IMR-90 (cell line): ENCODE data around the gene WARS2.

Experiments used
- CHD1 ChIP-seq: IDR thresholded peaks from 2 replicates; pipeline ENCODE4 v1.6.1; 2012; ENCODE audit warnings: low read depth, low read length, improper control_type of control experiment
- SMC3 ChIP-seq: fragments of 150-350 bp; IDR thresholded peaks from 2 replicates; pipeline ENCODE4 v1.6.1; 2016; ENCODE audit warnings: low read depth, mild to moderate bottlenecking, antibody characterized with exemption, low read length, moderate library complexity
- TF ChIP-seq, protein P1 (sequence below): conservative IDR thresholded peaks from 2 replicates; pipeline ENCODE4 v1.5.1; 2012; ENCODE audit warnings: mild to moderate bottlenecking, low read depth, low read length, improper control_type of control experiment
- TF ChIP-seq, protein P2 (sequence below): fragments of 150-350 bp; IDR thresholded peaks from 2 replicates; pipeline ENCODE4 v1.6.1; 2017; ENCODE audit warnings: mild to moderate bottlenecking, antibody characterized with exemption, low read length, low read depth

DNA sequence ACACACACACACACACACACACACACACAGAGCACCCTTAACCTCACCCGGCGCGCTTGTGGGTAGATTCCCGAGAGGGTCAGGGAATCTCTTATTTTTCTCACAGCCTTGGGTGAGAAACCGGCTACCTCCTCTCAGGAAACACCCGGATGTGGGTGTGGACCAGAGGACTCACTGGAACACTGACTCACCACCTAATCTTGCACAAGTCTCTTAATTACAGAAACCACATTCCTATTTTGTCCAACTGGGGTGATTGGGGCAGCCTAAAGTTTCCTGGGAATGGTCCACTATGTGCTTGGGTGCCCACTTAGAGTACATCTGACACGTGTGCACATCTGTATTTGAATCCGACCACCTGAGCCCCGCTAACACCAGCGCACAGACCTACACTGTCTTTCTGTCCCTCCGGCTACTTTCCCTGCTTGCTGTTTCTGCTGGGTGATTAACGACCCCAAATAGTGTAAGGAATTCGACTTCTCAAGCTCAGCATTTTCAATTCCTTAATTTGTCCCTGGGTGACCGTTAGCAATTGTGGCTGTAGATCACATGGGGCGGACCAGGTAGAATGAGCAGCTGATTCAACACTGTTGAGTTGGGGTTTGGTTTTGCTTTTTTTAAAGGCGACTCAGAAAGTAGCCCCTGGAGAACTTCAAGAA lies 138.3 kb downstream of the WARS2 start:
- TF ChIP-seq SMC3 = no peak
- TF ChIP-seq CHD1 = no peak
- TF ChIP-seq, protein P1, sequence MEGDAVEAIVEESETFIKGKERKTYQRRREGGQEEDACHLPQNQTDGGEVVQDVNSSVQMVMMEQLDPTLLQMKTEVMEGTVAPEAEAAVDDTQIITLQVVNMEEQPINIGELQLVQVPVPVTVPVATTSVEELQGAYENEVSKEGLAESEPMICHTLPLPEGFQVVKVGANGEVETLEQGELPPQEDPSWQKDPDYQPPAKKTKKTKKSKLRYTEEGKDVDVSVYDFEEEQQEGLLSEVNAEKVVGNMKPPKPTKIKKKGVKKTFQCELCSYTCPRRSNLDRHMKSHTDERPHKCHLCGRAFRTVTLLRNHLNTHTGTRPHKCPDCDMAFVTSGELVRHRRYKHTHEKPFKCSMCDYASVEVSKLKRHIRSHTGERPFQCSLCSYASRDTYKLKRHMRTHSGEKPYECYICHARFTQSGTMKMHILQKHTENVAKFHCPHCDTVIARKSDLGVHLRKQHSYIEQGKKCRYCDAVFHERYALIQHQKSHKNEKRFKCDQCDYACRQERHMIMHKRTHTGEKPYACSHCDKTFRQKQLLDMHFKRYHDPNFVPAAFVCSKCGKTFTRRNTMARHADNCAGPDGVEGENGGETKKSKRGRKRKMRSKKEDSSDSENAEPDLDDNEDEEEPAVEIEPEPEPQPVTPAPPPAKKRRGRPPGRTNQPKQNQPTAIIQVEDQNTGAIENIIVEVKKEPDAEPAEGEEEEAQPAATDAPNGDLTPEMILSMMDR = no peak
- TF ChIP-seq, protein P2, sequence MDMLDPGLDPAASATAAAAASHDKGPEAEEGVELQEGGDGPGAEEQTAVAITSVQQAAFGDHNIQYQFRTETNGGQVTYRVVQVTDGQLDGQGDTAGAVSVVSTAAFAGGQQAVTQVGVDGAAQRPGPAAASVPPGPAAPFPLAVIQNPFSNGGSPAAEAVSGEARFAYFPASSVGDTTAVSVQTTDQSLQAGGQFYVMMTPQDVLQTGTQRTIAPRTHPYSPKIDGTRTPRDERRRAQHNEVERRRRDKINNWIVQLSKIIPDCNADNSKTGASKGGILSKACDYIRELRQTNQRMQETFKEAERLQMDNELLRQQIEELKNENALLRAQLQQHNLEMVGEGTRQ = no peak
